ENCODE measurements around the gene RTN3. TPM values are rescaled to one million over a fixed set of nuclear protein-coding genes. Genes with fewer than 3 reads are reported as not detected.
A peak's percentile ranks its signal among the peaks of the same experiment; 100 is the strongest.
"Not testable (repeated sequence)": the region's sequence is repeated elsewhere in the genome, so short reads cannot be mapped to it uniquely, and the experiment has no call there.

Gene RTN3
- total RNA-seq, 1 donor, result 108 TPM

GRCh38 chr11:63682066-63683021 lies 1.0 kb downstream of the RTN3 start:
- Histone ChIP-seq H3K4me1 (ENCODE audit: insufficient read depth, low read length) (peaks cover 19% of the 10 kb centered on the region), H3K27ac (ENCODE audit: low read depth, low read length) (peak overlapping the region; percentile 51), H3K27me3 (ENCODE audit: insufficient read depth, low read length) (no peaks in the 10 kb centered on the region), H2AFZ (ENCODE audit: low read length) (peak overlapping the region; percentile 86), H3K4me2 (ENCODE audit: insufficient read depth, low read length) (peak overlapping the region; percentile 97), H4K20me1 (ENCODE audit: insufficient read depth, low read length) (no peaks in the 10 kb centered on the region), H3K9me3 (ENCODE audit: low read depth, low read length) (no peaks in the 10 kb centered on the region), H3K79me2 (ENCODE audit: insufficient read depth, low read length) (peaks cover 56% of the 10 kb centered on the region), H3K36me3 (ENCODE audit: insufficient read depth, low read length) (no peaks in the 10 kb centered on the region), H3K4me3 (ENCODE audit: insufficient read depth, low read length) (peak overlapping the region; percentile 98)
- TF ChIP-seq, protein P1, sequence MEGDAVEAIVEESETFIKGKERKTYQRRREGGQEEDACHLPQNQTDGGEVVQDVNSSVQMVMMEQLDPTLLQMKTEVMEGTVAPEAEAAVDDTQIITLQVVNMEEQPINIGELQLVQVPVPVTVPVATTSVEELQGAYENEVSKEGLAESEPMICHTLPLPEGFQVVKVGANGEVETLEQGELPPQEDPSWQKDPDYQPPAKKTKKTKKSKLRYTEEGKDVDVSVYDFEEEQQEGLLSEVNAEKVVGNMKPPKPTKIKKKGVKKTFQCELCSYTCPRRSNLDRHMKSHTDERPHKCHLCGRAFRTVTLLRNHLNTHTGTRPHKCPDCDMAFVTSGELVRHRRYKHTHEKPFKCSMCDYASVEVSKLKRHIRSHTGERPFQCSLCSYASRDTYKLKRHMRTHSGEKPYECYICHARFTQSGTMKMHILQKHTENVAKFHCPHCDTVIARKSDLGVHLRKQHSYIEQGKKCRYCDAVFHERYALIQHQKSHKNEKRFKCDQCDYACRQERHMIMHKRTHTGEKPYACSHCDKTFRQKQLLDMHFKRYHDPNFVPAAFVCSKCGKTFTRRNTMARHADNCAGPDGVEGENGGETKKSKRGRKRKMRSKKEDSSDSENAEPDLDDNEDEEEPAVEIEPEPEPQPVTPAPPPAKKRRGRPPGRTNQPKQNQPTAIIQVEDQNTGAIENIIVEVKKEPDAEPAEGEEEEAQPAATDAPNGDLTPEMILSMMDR (IDR thresholded peaks at IDR 0.05; ENCODE audit: extremely low read depth, low read depth, low read length), result no peak
- DNase-seq (ENCODE audit: insufficient read length, low spot score, missing footprints), result peak; percentile 84

GRCh38 chr11:63683133-63683991 lies 2.1 kb downstream of the RTN3 start:
- H3K4me1 ChIP-seq (ENCODE audit: insufficient read depth, low read length), result peaks cover 19% of the 10 kb centered on the region
- DNase-seq (ENCODE audit: insufficient read length, low spot score, missing footprints), result peak; percentile 76
- no peak overlapping the region for H3K27ac ChIP-seq (ENCODE audit: low read depth, low read length)
- peak overlapping the region; percentile 98 for H3K4me3 ChIP-seq (ENCODE audit: insufficient read depth, low read length)
- H3K4me2 ChIP-seq (ENCODE audit: insufficient read depth, low read length), result peak overlapping the region; percentile 97
- H3K9me3 ChIP-seq (ENCODE audit: low read depth, low read length), result no peaks in the 10 kb centered on the region
- H2AFZ ChIP-seq (ENCODE audit: low read length), result no peak overlapping the region
- no peaks in the 10 kb centered on the region for H3K27me3 ChIP-seq (ENCODE audit: insufficient read depth, low read length)
- no peaks in the 10 kb centered on the region for H3K36me3 ChIP-seq (ENCODE audit: insufficient read depth, low read length)
- peaks cover 6% of the 10 kb centered on the region for H4K20me1 ChIP-seq (ENCODE audit: insufficient read depth, low read length)
- H3K79me2 ChIP-seq (ENCODE audit: insufficient read depth, low read length), result peaks cover 65% of the 10 kb centered on the region
- TF ChIP-seq, protein P1 (IDR thresholded peaks at IDR 0.05; ENCODE audit: extremely low read depth, low read depth, low read length), result no peak

DNA sequence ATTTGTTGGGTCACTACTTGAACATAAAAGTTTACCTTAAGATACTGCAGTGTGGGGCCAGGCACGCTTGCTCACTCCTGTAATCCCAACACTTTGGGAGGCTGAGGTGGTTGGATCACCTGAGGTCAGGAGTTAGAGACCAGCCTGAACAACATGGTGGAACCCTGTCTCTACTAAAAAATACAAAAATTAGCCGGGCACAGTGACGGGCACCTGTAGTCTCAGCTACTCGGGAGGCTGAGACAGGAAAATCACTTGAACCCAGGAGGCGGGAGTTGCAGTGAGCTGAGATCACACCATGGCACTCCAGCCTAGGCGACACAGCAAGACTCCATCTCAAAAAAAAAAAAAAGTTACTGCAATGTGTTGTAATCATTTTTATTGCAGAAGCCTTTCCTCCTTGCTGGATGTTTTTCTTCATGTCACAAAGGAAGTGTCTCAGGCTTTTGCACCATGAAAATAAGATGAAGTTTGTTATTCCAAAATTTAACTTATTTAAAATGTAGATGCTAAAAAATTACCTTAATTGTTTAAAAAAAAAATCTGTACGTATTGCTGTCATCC lies 3.9 kb downstream of the RTN3 start:
- H3K36me3 ChIP-seq (ENCODE audit: insufficient read depth, low read length); H3K27me3 ChIP-seq (ENCODE audit: insufficient read depth, low read length); H3K4me3 ChIP-seq (ENCODE audit: insufficient read depth, low read length); H3K4me2 ChIP-seq (ENCODE audit: insufficient read depth, low read length); DNase-seq (ENCODE audit: insufficient read length, low spot score, missing footprints); H3K9me3 ChIP-seq (ENCODE audit: low read depth, low read length); H3K27ac ChIP-seq (ENCODE audit: low read depth, low read length); H2AFZ ChIP-seq (ENCODE audit: low read length); H4K20me1 ChIP-seq (ENCODE audit: insufficient read depth, low read length): not testable (repeated sequence)
- peaks cover 84% of the 10 kb centered on the region for H3K79me2 ChIP-seq (ENCODE audit: insufficient read depth, low read length)
- H3K4me1 ChIP-seq (ENCODE audit: insufficient read depth, low read length), result peaks cover 19% of the 10 kb centered on the region

DNA sequence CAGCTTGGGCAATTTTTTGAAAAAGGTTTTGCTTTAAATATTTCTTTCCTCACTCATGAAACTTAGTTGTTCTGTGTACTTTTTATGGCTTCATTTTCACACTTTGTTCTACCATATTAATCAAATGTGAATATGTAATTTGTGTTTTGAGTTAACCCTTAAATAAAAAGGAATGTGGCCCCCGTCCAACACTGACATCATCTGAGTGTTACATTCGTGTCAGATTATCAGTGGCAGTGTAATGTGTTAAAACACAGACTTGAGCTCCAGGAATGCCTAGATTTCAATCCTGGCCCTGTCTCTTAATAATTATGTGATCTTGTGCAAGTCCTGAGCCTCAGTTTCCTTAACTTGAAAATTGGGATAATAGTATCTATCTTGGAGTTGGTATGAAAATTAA lies 5.6 kb downstream of the RTN3 start:
- H3K79me2 ChIP-seq (ENCODE audit: insufficient read depth, low read length), result peaks cover 94% of the 10 kb centered on the region

More for the DNA sequence above, 5.6 kb downstream of the RTN3 start:
- peaks cover 9% of the 10 kb centered on the region for H4K20me1 ChIP-seq (ENCODE audit: insufficient read depth, low read length)
- no peaks in the 10 kb centered on the region for H3K27me3 ChIP-seq (ENCODE audit: insufficient read depth, low read length)
- no peak overlapping the region for H3K4me2 ChIP-seq (ENCODE audit: insufficient read depth, low read length)
- H3K36me3 ChIP-seq (ENCODE audit: insufficient read depth, low read length), result no peaks in the 10 kb centered on the region
- H2AFZ ChIP-seq (ENCODE audit: low read length), result no peak overlapping the region
- H3K4me1 ChIP-seq (ENCODE audit: insufficient read depth, low read length), result peaks cover 12% of the 10 kb centered on the region
- H3K4me3 ChIP-seq (ENCODE audit: insufficient read depth, low read length), result no peak overlapping the region
- DNase-seq (ENCODE audit: insufficient read length, low spot score, missing footprints), result peak; percentile 11
- H3K27ac ChIP-seq (ENCODE audit: low read depth, low read length), result no peak overlapping the region
- H3K9me3 ChIP-seq (ENCODE audit: low read depth, low read length), result no peaks in the 10 kb centered on the region
- TF ChIP-seq, protein P1 (IDR thresholded peaks at IDR 0.05; ENCODE audit: extremely low read depth, low read depth, low read length), result no peak

Data from osteoblast (primary cell).